CMK (cell line): ENCODE data around the gene PLA2G4C.

ENCODE experiments used
- DNase-seq: peaks from one replicate; pipeline ENCODE4 v3.0.0-alpha.2; 2010; ENCODE audit warnings: low read depth

Gene PLA2G4C, protein sequence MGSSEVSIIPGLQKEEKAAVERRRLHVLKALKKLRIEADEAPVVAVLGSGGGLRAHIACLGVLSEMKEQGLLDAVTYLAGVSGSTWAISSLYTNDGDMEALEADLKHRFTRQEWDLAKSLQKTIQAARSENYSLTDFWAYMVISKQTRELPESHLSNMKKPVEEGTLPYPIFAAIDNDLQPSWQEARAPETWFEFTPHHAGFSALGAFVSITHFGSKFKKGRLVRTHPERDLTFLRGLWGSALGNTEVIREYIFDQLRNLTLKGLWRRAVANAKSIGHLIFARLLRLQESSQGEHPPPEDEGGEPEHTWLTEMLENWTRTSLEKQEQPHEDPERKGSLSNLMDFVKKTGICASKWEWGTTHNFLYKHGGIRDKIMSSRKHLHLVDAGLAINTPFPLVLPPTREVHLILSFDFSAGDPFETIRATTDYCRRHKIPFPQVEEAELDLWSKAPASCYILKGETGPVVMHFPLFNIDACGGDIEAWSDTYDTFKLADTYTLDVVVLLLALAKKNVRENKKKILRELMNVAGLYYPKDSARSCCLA

GRCh38 chr19:48110350-48110966 lies at the start of gene PLA2G4C:
Gene PLA2G4C, minus strand, starts transcription at chr19:48110817. Its CDS starts 4,288 bp downstream, at chr19:48106529.
- peak; percentile 49 for DNase-seq

GRCh38 chr19:48158210-48158790 lies 47.7 kb upstream of the PLA2G4C start:
- no peak for DNase-seq

DNA sequence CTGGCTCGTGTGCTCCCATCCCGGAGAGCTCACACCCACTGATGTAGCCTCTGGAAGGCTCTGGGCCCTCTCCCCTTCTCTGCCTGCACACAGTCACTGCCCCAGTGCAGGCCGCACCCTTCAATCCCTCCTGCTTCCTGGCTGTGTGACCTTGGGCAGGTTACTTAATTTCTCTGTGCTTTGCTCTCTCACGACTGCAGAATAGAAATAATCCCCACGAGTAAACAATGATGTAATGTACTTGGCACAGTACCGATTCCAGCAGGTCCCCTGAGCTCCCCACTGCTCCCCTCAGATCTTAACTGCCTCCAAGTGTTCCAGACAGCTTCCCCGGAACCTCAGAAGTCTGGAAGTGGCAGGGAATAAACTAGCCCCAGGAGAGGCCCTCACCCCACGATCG lies 43.4 kb upstream of the PLA2G4C start:
- no peak for DNase-seq

DNA sequence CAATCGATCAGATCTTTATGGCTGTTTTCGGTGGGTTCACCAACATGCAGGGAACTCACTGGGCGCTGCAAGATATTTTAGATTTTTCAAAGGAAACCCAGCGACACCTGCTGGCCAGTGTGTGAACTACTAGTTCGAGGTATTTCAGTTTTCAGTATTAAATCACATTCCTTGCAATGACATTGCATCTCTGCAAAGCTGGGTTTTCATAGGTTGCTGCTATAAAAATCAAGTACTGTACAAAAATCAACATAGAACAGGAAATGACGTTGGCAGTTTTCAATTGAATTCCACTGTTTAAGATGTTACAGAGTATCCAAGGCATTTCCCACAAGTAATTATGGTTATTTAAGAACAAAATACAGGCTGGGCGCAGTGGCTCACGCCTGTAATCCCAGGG lies 41.9 kb upstream of the PLA2G4C start:
- DNase-seq: no peak

DNA sequence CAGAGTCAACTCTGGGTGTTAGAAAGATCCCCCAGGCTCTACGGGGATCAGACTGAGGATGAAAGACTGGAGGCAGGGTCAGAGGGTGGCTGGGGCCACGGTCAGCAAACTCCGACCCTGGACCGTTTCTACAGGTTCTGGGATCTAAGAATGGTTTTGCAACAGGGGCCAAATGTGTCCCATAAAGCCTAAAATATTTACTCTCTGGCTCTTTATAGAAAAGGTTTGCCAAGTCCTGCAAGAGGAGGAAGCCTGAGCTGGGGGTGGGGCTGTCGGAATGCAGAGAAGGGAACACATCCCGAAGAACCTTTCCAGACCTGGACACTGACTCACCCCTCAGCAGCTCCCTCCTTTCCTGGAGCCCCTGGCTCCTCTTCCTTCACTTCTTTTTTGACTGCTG lies 38.8 kb upstream of the PLA2G4C start:
- DNase-seq: no peak

DNA sequence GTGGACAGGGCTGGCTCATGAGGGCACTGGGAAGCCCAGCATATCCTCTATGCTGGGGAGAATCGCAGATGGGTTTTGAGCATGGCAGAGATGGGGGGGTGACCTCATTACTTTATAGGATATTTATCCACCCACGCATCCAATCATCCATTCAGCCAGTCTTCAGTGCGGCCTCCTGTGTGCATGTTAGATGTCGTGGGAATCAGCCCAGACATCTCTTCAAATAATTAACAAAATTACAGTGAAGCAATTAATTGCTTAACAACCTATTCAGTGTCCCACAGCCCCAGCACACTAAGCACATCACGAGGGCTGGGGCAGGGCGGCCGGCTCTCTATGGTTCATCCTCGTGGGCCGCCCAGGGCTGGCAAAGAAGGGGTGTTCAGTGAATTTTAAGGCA lies 38.0 kb upstream of the PLA2G4C start:
- no peak for DNase-seq

DNA sequence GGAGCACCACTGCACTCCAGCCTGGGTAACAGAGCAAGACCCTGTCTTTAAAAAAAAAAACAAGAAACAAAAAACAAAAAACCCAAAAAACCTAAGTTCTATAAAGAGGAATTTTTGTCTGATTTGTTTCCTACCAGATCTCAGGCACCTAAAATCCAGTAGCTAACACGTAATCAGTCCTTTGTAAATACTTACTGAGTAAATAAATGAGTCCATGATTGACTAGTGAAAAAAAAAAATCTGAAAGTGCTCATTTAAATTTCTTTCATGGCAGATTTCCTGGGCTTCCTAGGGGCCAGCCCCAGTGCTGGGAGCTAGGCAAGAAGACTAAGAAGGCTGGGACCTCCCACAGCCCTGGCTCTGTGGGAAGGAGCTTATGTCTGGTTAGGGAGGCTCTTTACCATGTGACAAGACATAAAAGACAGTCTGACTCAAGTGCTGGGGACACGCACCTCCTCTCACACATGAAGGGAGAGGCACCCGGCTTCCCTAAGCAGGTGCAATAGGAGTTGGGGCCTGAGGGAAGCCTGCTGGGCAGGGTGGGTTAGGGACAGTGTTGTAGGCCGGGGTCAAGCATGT lies 37.1 kb upstream of the PLA2G4C start:
- no peak for DNase-seq

- no peak for DNase-seq
Observed at GRCh38 chr19:48139053-48139452, 28.4 kb upstream of the PLA2G4C start.

GRCh38 chr19:48137411-48137810 lies 26.8 kb upstream of the PLA2G4C start:
- no peak for DNase-seq

DNA sequence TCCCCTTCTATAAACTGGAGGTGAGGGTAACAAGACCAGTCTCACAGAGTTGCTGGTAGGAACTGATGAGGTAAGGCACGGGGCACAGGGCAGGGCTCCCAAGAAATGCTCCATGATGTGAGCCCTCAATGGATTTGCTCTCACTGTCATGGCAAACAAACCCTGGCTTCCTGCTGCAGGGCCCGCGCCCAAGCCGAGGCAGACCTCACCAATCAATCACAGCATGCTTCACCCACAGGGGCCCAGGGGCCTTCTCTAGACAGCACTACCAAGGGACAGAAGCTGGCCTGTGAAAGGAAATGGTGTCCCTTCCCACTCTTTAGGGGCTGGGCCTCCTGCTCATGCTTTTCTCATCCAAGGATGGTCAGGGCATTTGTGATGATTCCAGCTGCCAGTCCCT lies 25.9 kb upstream of the PLA2G4C start:
- no peak for DNase-seq

DNA sequence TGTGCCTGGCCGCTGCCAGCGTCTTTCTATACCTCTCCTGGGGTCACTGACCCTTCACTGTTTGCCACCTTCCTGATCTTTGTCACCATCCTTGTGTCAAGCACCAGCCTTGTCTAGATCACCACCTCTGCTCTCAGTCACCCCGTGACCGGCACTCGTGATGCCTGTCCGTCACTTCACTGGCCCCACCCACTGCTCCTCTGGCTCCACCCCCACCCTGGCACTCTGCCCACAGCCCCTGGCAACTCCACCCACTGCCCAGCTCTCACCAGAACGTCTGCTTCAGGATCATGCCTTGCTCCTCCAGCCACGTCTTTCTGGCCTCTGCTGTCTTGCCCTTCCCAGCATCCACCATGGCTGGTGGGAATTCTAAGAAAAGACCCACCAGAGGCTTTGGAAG lies 24.8 kb upstream of the PLA2G4C start:
- no peak for DNase-seq

GRCh38 chr19:48133094-48133493 lies 22.5 kb upstream of the PLA2G4C start:
- DNase-seq: no peak

GRCh38 chr19:48127561-48127960 lies 16.9 kb upstream of the PLA2G4C start:
- no peak for DNase-seq

DNA sequence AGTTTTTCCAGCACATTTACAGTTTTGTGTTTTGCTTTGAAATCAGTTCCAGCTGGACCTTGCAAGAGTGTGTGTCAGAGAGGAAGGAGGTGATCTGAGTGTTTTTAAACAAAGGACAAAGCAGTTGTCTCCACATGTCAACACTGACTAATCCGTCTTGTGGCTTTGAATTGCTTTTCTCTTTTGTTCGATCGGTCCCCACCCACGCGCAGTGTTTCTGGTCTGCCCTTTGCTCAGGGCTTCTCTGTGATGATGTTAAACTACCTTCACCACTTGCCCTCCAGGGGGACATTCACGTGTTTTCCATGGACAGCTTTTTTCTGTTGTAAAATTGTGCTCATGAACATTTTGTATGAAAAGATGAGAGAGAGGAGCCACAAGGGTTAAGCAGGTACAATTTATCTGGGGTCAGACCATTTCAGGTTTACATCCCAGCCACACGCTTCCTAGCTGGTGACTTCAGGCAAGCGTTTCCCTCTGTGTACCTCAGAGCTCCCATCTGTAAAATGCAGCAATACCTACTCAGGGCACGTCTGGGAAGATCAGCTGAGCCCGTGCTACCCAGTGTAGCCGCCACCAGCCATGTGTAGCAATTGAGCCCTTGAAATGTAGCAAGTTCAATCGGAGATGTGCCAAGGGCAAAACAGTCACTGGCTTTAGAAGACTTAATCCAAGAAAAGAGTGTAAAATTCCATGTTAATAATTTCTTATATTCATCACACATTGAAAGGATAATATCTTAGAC lies 13.5 kb upstream of the PLA2G4C start:
- no peak for DNase-seq

DNA sequence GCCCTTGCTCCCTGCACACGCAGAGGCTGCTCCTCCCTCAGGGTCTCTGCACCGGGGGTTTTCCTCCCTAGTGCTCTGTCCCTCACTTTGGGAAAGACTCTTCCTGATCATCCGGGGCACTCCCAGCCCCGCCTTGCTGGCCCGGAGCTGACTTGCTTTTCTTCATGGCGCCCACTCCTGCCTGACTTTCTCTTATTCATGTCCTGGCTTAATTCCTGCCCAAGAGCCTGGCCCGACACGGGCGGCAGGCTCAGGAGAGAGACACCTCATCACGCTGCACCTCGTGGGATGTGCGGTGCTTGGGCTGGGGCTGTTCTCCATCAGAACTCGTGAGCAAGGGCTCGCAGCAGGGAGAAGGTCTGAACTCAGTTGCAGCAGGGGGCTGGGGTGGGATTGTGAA lies 11.8 kb upstream of the PLA2G4C start:
- no peak for DNase-seq

DNA sequence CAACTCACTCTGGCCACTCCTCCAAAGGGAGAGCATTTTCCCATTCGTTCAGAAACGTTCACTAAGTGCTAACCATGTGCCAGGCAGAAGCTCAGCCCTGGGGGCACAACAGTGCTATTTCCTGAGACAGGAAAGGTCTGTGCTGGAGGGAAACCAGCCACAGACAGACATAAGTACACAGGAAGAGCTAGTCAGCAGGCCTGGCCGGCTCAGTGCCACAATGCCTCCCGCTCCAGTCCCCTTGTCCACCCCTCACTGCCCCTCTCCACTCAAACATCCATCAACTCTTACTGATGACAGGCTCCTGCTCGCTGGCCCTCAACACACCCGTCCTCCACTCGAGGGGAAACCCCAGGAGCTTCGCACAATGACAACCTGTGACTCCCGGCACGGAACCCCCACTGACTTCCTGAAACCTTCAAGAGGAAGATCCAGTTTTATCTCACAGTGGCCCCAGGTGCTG lies 11.3 kb upstream of the PLA2G4C start:
- no peak for DNase-seq

DNA sequence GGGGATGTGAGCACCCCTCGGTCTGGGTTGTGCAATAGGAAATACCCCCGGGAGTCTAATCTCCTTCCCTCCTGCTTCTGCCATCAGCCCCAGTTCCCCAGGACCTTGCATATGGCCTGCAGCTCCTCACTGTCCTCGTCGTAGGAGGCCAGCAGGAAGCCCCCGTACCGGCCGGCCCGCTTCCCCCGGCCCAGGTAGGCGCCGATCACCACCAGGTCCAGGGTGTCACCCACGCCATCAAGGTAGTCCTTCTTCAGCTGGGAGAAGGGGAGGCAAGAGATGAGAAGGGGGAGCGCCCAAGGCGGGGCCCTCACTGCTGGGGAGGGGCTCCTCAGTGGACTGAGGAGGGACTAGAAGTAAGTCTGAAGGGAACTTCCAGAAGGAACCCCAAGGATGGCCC lies 10.4 kb upstream of the PLA2G4C start:
- DNase-seq: no peak

DNA sequence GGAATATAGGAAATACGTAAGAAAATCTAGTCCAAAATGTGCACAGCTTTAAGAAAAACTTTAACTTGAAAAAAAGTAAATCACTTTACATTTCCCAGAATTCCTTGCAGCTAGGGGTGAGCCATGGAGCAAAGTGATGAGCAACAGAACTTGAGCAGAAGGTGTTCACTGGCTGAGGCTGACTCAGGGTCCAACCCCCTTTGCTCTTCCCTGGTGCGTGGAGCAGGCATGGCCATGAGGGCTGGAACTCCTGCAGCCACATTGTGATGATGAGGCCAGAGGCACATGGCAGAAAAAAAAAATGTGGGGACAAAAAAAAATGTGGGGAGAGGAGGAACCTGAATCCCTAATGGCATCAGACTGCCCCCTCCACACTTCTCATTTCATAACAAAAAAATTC lies 9.9 kb upstream of the PLA2G4C start:
- no peak for DNase-seq

DNA sequence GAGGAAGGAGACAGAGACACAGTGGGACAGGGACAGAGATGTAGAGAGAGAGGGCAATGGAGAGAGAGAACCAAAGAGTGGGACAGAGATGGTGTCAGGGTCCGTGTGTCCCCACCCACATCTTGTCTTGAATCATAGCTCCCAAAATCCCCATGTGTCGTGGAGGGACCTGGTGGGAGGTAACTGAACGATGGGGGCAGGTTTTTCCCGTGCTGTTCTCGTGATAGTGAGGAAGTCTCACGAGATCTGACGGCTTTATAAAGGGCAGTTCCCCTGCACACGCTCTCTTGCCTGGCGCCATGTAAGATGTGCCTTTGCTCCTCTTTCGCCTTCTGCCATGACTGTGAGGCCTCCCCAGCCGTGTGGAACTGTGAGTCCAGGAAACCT lies 7.5 kb upstream of the PLA2G4C start:
- DNase-seq: no peak

- DNase-seq: no peak
Observed at GRCh38 chr19:48117515-48118130, 7.0 kb upstream of the PLA2G4C start.

- DNase-seq: no peak
Observed at GRCh38 chr19:48113190-48113917, 2.7 kb upstream of the PLA2G4C start.
